CD1c-positive myeloid dendritic cell (primary cell): ENCODE data around the gene FAM149A.

Experiments
- DNase-seq: peaks from one replicate; pipeline ENCODE4 v3.0.0-alpha.2; 2016; ENCODE audit errors: extremely low spot score

FAM149A gene

DNA sequence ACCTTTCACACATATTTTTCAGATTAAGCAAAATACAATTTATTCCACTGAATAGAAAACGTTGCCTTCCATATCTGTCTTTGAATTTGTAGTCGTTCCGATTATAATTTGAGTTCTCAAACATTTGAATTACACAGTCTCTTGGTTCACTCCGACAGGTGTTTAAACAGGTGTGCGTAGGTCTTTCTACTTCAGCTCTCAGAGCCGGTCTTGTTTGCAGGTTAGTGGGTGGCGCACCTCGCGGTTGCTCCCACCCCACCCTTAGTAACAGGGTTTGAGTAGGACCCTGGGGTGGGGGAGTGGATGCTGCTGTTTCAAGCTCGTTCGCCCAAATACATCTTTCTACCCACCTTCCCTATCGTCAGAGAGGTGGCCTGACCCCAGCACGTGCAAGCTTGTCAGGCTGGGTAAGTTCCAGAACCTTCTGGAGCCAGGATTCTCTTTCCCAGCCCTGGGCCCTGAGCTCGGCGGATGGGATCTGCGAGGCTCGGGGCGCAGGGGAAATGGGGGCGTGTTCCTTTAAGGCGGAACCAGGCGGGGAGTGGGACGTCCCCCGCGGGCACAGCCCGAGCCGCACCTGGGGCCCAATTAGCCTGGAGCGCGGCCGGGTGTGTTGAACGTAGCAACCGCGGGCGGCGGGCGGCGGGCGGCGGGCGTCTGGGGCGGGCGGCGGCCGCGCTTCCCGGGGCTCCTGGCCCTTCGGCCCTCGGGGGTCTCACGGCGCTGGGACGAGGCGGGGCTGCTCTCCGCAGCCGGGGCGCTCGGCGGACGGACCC, at the start of gene FAM149A:
Gene FAM149A (plus strand): TSS at position 591 of the 776 bp plus-strand sequence.
- DNase-seq = peak; percentile 9

DNA sequence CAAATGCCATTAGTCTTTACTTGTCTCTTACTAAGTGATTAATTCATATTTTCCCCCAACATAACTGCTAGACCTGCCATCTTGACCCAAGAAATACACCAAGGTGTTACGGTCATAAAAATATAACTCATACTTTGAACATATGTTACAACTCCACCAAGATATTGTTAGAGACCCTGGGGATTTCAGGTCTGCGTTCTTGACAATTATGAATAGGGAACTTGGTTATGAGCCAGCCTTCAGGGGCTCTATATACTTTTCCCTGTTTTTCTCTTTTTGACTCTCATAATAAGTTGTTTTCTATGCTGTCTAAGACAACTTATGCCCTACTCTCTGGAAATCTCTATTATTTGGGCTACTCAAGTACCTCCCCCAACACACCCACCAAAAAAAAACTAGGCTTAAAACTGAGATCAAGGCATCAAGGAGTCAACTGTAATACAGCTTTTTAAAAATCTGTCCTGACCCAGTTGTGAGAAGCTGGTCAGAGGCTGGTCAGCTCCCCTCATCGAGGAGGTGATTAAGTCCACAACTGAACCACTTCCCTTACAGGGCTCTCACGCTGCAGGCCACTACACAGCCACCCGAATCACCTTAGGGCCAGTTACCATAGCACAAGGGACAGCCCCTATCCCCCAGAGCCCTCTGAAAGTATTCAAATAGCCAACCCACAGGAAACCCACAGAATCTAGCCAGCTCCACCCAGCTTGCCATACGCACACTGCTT, 46.1 kb upstream of the FAM149A start:
- peak; percentile 6 for DNase-seq

DNA sequence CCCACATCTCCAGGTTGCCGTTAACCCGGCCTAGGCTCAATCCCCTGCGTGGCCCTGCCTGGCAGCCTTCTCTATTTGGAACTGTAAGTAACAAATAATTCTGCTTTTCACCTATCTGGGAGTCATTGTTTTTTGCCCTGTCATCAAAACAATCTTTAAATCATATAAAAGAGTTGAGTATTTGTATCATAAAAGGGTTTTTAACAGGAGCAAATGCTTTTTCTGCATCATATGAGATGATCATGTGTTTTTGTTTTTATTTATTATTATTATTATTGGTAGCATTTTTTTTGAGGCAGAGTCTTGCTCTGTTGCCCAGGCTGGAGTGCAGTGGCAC, 45.6 kb upstream of the FAM149A start:
- no peak for DNase-seq

DNA sequence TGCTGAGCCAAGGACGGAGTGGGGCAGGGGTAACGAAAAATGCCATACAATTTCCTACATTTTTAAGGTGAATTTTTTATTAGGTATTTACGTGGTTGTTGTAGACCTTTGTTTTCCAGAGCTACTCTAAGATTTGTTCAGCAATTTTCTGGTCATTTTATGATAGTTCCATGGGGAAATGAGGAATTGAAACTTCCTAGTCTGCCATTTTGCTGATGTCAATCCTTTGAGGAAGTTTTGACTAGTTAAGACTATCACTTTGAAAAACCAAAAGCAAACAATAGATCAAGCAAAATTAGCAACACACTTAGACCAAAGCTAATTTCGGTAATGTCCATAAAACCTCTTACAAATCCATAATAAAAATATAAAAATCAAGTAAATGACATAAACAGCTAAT, 42.6 kb upstream of the FAM149A start:
- DNase-seq = peak; percentile 74

DNA sequence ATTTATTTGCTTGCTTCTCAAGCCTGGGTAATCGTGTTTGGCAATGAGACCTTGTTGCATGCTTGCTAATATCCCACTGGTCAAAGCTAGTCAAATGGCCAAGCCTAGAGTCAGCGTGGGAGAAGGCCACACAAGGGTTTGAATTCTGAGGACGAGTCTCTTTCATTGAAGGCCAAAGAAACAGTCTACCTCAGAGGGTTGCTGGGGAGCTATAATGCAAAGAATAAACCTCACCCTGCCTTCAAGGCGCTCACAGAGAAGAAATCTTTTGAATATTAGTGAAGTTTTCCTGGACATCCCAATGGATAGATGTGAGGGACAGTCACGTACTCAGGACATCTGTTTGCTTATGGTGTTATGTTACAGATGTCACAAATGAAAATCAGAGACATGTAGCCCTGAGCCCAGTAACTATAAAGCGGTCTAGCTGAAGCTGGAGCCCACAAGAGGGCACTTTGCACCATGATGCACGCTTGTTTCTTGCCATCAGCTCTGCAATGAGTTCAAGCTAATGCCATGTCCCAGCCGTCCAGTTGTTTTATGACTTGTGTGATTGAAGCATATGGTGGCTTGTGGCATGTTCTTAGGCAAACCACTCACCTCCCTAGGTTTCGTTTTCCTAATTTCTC, 36.6 kb upstream of the FAM149A start:
- peak; percentile 43 for DNase-seq

GRCh38 chr4:186068581-186069348, 35.7 kb upstream of the FAM149A start, which contains the start of gene TLR3:
TLR3 (plus strand) TSS chr4:186069156; CDS start chr4:186076620, 7,464 bp downstream.
- DNase-seq = peak; percentile 49

GRCh38 chr4:186069729-186070128, 34.8 kb upstream of the FAM149A start:
- DNase-seq = no peak

GRCh38 chr4:186072516-186072915, 32.0 kb upstream of the FAM149A start:
- DNase-seq = no peak

GRCh38 chr4:186074189-186074588, 30.3 kb upstream of the FAM149A start:
- DNase-seq = peak; percentile 43

DNA sequence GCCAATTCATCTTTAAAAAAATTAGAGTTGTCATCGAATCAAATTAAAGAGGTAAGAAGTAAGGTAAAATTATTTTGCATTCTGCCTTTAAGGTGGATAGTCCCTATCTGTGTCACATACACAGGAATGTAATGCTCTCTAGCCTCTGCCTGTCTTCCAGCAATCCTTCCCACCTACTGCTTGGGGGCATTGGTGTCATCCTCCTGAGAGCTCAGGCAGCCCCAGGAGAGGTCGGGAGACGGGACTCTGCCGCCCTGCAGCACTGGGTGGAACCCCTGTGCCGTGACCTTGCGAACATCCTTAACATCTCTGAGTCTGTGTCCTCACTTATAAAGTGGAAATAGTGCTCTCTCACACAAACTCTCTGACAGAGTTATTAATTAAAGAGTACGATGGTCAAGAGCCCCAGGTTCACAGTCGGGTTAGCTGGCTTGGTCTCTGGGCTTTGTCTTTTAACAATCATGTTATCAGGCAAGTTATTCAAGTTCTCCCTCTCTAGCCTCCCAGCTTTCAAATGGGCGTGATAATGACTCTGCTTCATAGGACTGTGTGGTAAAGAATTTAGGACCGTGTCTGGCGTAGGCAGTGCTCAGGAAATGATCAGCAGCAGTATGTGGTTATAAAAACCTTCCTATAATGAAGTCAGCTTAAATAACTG, 25.4 kb upstream of the FAM149A start:
- no peak for DNase-seq

DNA sequence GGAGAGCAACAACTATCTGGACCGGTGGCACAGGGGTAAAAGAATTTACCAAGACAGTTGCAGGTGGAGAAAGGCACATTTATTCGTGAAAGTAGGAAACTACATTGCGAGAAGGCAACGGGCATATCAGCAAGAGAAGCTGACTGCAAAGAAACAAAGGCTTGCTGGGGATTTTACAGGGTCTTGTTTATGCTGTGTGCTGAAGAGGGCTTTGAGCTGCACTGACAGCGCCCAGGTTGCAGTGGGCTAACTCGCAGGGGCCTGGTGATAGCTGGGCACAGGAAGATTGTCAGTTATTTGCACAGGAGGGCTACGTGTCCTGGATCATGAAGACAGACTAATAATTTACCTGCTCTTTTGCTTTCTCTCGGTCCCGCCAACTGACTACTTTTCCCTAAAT, 24.8 kb upstream of the FAM149A start:
- DNase-seq = no peak

DNA sequence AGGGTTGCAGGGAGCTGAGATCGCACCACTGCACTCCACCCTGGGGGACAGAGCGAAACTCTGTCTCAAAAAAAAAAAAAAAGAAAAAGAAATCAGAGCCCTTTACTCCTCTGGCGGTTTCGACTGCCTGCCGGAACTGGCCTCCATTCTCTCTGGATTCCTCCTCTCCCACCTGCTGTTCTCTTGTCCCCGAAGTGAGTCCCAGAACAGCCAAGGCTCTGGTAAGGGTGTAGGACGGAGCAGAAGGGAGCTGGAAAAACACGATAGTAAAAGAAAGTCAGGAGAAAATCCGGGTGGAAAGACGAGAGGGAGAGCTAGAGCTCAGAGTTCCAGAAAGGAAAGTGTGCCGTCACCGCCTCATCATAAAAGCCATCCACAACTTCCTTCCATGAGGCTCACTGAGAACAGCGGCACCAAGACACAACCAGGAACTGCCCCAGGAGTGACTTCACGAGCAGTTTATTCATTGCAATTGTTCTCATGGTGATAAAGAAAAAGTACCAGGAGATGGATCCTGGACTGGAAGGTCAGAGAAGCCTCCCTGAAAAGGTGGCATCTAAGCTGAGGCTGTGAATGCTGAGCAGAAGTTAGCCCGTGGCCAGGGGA, 23.2 kb upstream of the FAM149A start:
- no peak for DNase-seq

GRCh38 chr4:186082221-186082620, 22.3 kb upstream of the FAM149A start:
- DNase-seq = no peak

DNA sequence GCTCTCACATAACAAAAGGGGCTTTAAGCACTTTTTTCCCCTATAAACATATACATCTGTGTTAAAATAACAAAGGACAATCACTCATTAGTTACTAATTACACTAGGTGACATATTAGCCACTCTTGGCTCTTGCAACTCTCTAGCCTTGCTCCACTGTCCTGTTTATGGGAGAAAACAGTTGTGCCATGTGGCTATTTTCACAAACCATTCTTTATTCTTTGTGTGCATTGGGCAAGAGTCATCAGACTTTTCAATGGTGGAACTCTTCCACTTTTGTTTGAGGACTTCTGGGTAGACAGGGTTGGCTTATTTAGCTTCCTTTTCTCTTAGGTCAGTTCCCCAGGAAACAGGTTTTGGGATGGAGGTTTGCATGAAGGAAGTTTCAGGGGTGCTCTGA, 16.0 kb upstream of the FAM149A start:
- no peak for DNase-seq

DNA sequence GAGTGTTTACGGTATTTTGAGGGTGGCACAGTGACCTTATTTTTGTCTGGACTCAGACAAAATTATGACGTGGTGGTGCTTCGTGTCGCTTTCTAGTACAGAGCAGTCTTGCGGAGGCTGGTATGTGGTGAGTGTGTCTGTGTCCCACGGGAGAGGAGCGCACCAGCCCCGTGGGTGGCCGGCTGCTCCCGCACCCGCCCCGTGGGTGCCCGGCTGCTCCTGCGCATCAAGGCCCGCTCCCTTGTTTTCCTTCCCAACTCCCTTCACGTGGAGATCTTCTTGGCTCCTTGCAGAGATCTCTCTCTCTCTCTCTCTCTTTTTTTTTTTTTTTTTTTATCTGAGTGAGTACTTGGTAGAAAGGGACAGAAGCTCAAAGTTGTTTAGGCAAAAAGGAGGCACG, 12.2 kb upstream of the FAM149A start:
- DNase-seq = no peak

DNA sequence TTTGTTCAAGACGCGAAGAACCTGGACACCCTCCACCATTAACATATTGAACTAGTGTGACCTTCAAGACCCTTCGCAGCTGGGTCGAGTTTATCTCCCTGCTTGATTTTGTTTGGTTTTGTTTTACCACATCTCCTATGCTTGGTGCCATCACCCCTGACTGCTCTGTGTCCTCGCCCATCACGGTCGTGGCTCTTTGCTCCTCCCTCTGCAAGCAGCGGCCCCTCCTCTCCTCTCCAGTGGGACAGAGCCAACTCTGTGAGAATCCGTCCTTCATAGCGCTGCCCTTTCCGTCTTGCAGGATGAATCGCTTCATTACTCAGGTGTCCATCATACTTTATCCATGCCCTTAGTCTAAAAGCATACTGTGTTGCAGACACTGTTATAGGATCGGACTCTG, 9.1 kb upstream of the FAM149A start:
- no peak for DNase-seq

GRCh38 chr4:186096681-186097165, 7.8 kb upstream of the FAM149A start:
- DNase-seq = no peak

GRCh38 chr4:186097386-186097785, 7.1 kb upstream of the FAM149A start:
- no peak for DNase-seq

- DNase-seq = no peak
Measured at GRCh38 chr4:186102931-186103330, 1.6 kb upstream of the FAM149A start.

DNA sequence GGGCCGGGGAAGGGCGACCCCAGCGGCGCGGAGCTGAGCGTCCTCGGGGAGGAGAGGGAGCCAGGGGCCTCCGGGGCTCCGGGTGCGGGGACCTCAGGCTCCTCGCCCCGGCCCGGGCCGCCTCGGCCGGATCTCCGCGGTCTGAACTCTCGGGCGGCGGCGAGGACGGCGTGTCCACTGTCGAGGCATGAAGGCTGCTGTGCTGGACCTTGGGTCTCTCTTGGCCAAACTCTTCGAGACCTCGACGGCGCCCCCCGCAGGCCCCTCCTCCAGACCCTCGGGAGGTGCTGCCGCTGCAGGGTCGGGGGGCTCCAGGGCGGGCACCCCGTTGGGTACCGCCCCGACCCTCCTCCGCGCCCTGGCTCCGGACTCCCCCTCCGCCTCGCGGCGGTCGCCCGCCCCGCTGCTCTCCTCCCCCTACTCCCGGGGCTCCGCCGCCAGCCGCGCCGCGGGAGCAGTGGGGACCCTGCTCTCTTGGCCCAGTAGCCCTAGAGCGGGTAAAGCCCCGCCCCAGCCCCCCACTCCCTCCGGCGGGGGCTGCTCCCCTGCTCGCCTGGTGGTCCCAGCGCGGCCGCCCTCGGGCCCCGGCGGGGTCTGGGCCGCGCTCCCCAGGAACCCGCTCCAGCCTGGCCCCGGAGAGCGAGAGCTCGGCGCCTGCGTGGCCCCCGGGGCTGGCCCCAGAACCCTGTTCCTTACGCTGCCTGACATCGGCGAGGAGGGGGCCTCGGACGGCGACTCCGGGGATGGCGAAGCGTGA, 564 bp downstream of the FAM149A start:
- no peak for DNase-seq
